ENCODE measurements around the gene FAM83C. TPM values are rescaled to one million over a fixed set of nuclear protein-coding genes. Genes with fewer than 3 reads are reported as not detected.

The FAM83C gene
- total RNA-seq, 1 experiment from 2014 or later, result not detected

- H3K27me3 Mint-ChIP-seq (ENCODE audit: low read depth), result no peaks in the 10 kb centered on the region
- ChIA-PET POLR2A (no interaction called here), CTCF (interaction anchor here (1.2 to 5.9 kb wide), 3 partner anchors 9 to 28 kb away, joined by 3 to 102 read pairs (median 4); no protein-coding TSS in a partner anchor)
- no peaks in the 10 kb centered on the region for H3K9me3 Mint-ChIP-seq
- ATAC-seq (no peak), DNase-seq (ENCODE audit: low spot score) (no peak)
- no peak overlapping the region for H3K27ac Mint-ChIP-seq
- H3K4me1 Mint-ChIP-seq, result peaks cover 11% of the 10 kb centered on the region; the same call in 1 of the 2 replicates
- H3K4me3 Mint-ChIP-seq, result no peak overlapping the region
- no peaks in the 10 kb centered on the region for H3K36me3 Mint-ChIP-seq
- no peak for TF ChIP-seq FOXJ3 (CRISPR knock-in tag; IDR thresholded peaks at IDR 0.05; ENCODE audit: borderline replicate concordance)
- TF ChIP-seq NR2C2 (CRISPR knock-in tag; IDR thresholded peaks at IDR 0.05), result no peak
- TF ChIP-seq, protein P1, sequence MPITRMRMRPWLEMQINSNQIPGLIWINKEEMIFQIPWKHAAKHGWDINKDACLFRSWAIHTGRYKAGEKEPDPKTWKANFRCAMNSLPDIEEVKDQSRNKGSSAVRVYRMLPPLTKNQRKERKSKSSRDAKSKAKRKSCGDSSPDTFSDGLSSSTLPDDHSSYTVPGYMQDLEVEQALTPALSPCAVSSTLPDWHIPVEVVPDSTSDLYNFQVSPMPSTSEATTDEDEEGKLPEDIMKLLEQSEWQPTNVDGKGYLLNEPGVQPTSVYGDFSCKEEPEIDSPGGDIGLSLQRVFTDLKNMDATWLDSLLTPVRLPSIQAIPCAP (CRISPR knock-in tag; IDR thresholded peaks at IDR 0.05), result no peak
- TF ChIP-seq ZNF232 (CRISPR knock-in tag; IDR thresholded peaks at IDR 0.05), result no peak
- no peak for TF ChIP-seq ZNF317 (CRISPR knock-in tag; IDR thresholded peaks at IDR 0.05; ENCODE audit: borderline replicate concordance, low read depth)
- no peak for TF ChIP-seq TCF7 (CRISPR knock-in tag; IDR thresholded peaks at IDR 0.05; ENCODE audit: low read depth)
- no peak for TF ChIP-seq NR3C1 (CRISPR knock-in tag; conservative IDR thresholded peaks at IDR 0.05; ENCODE audit: low read depth)
- TF ChIP-seq, protein P2, sequence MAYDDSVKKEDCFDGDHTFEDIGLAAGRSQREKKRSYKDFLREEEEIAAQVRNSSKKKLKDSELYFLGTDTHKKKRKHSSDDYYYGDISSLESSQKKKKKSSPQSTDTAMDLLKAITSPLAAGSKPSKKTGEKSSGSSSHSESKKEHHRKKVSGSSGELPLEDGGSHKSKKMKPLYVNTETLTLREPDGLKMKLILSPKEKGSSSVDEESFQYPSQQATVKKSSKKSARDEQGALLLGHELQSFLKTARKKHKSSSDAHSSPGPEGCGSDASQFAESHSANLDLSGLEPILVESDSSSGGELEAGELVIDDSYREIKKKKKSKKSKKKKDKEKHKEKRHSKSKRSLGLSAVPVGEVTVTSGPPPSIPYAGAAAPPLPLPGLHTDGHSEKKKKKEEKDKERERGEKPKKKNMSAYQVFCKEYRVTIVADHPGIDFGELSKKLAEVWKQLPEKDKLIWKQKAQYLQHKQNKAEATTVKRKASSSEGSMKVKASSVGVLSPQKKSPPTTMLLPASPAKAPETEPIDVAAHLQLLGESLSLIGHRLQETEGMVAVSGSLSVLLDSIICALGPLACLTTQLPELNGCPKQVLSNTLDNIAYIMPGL (CRISPR knock-in tag; IDR thresholded peaks at IDR 0.05), result no peak
- TF ChIP-seq, protein P3, sequence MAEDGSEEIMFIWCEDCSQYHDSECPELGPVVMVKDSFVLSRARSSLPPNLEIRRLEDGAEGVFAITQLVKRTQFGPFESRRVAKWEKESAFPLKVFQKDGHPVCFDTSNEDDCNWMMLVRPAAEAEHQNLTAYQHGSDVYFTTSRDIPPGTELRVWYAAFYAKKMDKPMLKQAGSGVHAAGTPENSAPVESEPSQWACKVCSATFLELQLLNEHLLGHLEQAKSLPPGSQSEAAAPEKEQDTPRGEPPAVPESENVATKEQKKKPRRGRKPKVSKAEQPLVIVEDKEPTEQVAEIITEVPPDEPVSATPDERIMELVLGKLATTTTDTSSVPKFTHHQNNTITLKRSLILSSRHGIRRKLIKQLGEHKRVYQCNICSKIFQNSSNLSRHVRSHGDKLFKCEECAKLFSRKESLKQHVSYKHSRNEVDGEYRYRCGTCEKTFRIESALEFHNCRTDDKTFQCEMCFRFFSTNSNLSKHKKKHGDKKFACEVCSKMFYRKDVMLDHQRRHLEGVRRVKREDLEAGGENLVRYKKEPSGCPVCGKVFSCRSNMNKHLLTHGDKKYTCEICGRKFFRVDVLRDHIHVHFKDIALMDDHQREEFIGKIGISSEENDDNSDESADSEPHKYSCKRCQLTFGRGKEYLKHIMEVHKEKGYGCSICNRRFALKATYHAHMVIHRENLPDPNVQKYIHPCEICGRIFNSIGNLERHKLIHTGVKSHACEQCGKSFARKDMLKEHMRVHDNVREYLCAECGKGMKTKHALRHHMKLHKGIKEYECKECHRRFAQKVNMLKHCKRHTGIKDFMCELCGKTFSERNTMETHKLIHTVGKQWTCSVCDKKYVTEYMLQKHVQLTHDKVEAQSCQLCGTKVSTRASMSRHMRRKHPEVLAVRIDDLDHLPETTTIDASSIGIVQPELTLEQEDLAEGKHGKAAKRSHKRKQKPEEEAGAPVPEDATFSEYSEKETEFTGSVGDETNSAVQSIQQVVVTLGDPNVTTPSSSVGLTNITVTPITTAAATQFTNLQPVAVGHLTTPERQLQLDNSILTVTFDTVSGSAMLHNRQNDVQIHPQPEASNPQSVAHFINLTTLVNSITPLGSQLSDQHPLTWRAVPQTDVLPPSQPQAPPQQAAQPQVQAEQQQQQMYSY (CRISPR knock-in tag; IDR thresholded peaks at IDR 0.05), result no peak
- TF ChIP-seq ZSCAN18 (CRISPR knock-in tag; IDR thresholded peaks at IDR 0.05), result no peak
- TF ChIP-seq FOXP1 (CRISPR knock-in tag; IDR thresholded peaks at IDR 0.05; ENCODE audit: borderline replicate concordance), result no peak
- no peak for TF ChIP-seq RORB (CRISPR knock-in tag; IDR thresholded peaks at IDR 0.05)
- no peak for TF ChIP-seq ATF3 (CRISPR knock-in tag; conservative IDR thresholded peaks at IDR 0.05)
- no peak for TF ChIP-seq FOXP4 (CRISPR knock-in tag; IDR thresholded peaks at IDR 0.05)
Observed at GRCh38 chr20:35332540-35333200, 40.4 kb upstream of the FAM83C start.
